Stimulated activated CD4-positive, alpha-beta T cell treated with anti-CD3 and anti-CD28 coated beads, Interleukin-4, amount 100 ng/mL, for 48 hours (primary cell): ENCODE measurements around the gene OR6C2.
"Not testable (repeated sequence)": the region's sequence is repeated elsewhere in the genome, so short reads cannot be mapped to it uniquely, and the experiment has no call there.

ENCODE experiments used
- DNase-seq, 2 donors: peaks; one replicate each; pipeline ENCODE4 v3.0.0-alpha.2; 2020; ENCODE audit warnings: low read depth in 2 of 2

The OR6C2 gene

GRCh38 chr12:55443776-55444175 lies at the start of gene OR6C2:
Gene OR6C2, plus strand, starts transcription at chr12:55444076. Its CDS starts 8,138 bp downstream, at chr12:55452214.
- DNase-seq: no peak

DNA sequence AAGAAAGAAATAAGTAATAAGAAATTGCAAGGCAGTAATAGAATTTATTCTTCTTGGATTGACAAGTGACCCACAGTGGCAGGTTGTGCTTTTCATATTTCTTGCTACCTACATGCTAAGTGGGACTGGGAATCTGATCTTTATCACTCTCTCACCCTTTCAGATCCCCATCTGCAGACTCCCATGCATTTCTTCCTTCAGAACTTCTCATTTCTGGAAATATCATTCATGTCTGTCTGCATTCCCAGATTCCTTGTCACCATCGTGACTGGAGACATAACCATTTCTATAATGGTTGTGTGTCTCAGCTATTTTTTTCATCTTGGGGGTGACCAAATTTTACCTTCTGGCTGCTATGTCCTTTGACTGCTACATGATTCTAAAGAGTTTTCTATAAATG lies 47.5 kb upstream of the OR6C2 start:
- no peak for DNase-seq

GRCh38 chr12:55400229-55400628 lies 43.6 kb upstream of the OR6C2 start, which contains the start of gene OR6C65:
Gene OR6C65, plus strand, starts transcription at chr12:55400529. Its CDS starts 0 bp downstream, at chr12:55400529.
- no peak for DNase-seq

DNA sequence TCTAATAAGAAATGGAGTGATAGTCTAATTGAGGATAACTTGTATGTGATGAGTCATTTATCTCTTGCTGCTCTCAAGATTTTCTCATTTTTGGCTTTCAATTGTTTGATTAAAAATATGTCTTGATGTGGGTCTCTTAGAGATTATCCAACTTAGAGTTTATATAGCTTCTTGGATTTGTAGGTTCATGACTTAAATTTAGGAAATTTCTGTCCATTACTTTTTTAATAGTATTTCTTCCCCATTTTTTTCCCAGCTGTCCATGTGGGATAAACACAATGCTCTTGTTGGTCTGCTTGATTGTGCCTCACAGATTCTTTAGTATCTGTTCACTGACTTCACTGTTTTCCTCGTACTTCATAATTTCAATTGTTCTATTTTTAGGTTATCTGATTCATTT lies 36.0 kb upstream of the OR6C2 start:
- no peak for DNase-seq

GRCh38 chr12:55409133-55409532 lies 34.7 kb upstream of the OR6C2 start:
- DNase-seq: not testable (repeated sequence)

GRCh38 chr12:55412138-55412537 lies 31.7 kb upstream of the OR6C2 start:
- not testable (repeated sequence) for DNase-seq

DNA sequence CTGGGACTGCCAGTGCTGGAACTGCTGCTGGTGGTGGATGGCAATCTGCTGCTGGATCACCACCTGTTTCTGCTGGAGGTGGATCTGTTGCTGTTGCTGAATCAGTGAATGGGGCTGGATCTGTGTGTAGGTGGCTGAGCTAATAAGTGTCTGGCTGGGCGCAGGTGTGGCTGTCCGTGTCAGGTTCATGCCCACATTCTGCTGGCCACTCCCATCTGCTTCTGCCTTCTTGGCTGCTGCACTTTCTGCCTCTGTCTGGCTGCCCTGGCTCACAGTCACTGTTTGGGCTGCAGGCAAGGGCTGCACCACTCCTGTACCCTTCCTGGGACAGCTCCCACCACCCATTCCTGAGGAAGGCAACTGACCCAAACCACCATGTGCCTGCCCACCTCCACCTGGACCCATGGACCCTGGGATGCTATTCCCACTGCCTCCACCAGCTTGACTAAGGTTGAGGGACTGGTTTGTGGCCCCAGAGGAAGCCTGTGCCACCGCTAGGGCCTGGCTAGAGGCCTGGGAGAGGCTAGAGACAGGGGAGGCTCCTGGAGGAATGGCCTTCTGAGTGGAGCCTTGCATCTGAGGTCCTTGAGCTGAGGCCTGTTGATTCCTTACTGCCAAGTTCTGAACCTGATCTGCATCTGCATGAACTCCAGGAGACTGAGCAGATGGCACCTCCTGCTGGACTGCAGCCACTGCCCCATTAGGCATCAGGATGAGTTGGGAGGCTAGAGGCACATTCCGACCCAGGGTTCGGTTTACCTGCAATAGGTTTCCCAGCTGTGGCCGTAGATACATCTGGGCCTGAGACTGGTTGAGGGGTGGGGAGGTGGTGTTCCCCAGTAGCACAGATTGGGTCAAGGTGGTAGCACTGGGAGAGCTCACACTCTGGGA lies 30.1 kb upstream of the OR6C2 start:
- DNase-seq: not testable (repeated sequence)

GRCh38 chr12:55414396-55414823 lies 29.5 kb upstream of the OR6C2 start:
- not testable (repeated sequence) for DNase-seq

DNA sequence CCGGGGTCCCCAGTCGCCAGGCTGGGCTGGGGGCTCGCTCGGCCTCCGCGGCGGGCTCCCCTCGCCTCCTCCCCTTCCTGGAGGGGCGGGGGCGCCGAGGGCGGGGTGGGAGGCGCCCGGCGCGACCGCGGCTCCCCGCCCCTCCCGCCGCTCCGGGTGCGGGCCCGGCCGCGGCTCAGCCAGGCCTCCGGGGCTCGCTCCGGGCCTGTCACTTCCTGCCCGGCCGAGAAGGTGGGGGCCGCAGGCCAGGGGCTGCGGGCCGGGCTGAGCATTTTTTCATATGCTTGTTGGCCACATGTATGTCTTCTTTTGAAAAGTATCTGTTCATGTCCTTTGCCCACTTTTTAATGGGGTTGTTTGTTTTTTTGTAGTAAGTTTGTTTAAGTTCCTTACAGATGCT lies 29.0 kb upstream of the OR6C2 start:
- DNase-seq: not testable (repeated sequence)

- no peak for DNase-seq
These were observed 26.9 kb upstream of the OR6C2 start for GRCh38 chr12:55416961-55417360.

- no peak for DNase-seq
These were observed 23.4 kb upstream of the OR6C2 start for GRCh38 chr12:55420307-55420962.

DNA sequence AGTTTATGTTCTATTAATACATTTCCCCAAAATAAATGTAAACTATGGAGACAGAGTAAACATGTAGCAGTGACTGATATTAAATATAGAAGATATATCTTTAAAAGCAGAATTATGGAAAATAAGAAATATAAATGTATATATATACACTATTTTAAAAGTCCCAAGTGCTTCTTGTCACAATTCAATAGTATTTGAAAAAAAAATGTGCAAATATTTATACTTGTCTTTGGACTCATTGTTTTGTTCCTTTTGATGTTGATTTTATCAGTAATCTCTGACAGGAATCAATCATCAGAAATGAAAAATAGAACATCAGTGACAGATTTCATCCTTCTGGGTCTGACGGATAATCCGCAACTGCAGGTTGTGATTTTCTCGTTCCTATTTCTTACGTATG lies 17.9 kb upstream of the OR6C2 start, which contains the start of gene OR6C76:
TSS of gene OR6C76 (plus strand) at position 301 of the 400 bp plus-strand sequence. CDS start at position 301, 0 bp downstream.
- no peak for DNase-seq

DNA sequence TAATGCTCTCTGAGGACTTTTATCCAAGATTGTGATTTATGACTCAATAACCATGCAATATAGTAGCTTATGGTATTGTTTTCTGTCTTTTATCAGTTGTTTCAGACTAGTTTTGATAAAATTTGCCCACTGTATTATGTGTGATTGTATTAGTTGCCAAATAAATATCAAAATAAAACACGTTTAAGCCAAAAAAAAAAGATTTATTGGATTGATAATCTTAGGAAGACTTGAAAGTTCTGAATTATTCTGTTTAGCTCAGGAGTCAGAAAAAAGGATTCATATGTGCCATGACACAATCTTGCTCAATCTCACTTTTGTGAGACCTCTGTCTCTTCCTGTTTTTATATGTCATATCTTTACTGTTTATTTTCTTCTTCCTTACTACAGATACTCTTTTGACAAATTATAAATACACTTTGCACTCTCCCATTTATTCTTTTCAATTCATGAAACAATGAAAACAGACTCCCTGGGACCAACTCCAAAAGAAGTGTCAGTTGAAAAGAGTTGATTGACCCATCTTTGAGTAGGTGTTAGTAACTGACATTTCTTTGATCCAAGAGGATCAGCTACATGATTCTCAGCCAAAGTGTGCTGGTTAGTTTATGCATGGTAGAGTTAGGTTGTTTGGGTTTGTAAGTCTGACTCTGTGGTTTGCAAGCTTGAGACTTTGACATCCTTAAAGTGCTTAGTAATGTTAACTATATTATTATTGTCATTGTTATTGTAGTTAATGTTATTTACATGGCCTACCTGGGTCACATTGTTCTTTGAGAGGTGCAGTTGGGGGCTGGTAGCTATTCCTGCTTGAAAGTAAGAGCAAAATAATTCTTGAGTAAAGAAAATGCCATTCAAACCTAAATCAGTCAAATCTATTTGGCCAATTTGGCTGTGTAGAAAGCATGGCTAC lies 15.3 kb upstream of the OR6C2 start:
- DNase-seq: no peak

GRCh38 chr12:55441233-55441632 lies 2.6 kb upstream of the OR6C2 start:
- not testable (repeated sequence) for DNase-seq

GRCh38 chr12:55445357-55445756 lies 1.5 kb downstream of the OR6C2 start:
- no peak for DNase-seq

- no peak for DNase-seq
These were observed 2.5 kb downstream of the OR6C2 start for GRCh38 chr12:55446326-55446725.

DNA sequence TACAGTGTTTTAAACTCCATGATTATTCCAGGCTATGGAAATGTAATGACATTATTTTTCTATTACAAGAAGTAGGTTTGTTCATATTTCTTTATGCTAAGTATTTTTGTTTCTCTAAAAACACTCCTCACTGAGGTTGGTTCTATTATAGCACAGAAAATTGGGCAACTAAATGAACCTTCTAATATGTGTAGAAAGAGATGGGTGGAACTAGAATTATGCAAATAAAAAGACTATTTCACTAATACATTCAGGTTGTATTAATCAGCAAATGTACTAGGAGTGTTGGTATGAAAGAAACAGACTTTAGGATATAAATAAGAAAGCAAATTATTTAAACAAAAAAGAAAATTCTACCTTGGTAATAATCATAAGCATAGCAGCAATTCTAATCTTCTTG lies 4.9 kb downstream of the OR6C2 start:
- no peak for DNase-seq

GRCh38 chr12:55464926-55465325 lies 21.1 kb downstream of the OR6C2 start:
- not testable (repeated sequence) for DNase-seq

- DNase-seq: no peak
These were observed 24.0 kb downstream of the OR6C2 start for GRCh38 chr12:55467836-55468235.

GRCh38 chr12:55469291-55469690 lies 25.4 kb downstream of the OR6C2 start:
- no peak for DNase-seq

GRCh38 chr12:55470088-55470829 lies 26.4 kb downstream of the OR6C2 start, which contains the start of gene OR6C70:
Gene OR6C70, minus strand, starts transcription at chr12:55470138. Its CDS starts 0 bp downstream, at chr12:55470138.
- no peak for DNase-seq
